PC-3 (cell line): ENCODE measurements around the gene TARBP1. TPM values are rescaled to one million over a fixed set of nuclear protein-coding genes. Genes with fewer than 3 reads are reported as not detected.

Source experiments
- ATAC-seq: fragments of 200-7000 bp; cut with Tn5 transposase; 2 replicates; pipeline ENCODE4 v1.9.1; 2020; ENCODE audit warnings: mild to moderate bottlenecking, moderate library complexity
- BruUV-seq: library from RNA; stranded (reverse); fragments of 400-500 nt; replicated peaks from 2 replicates; lab custom pipeline; 2021; lab: Mats Ljungman, UMichigan
- CTCF ChIA-PET: fragments of 300-600 bp; sonication (Branson Sonifier 250); formaldehyde crosslinking; loops from one replicate; lab custom pipeline; 2022; ENCODE audit warnings: antibody characterized with exemption; lab: Charles Lee
- POLR2A ChIA-PET: fragments of 300-600 bp; sonication (Branson Sonifier 250); formaldehyde crosslinking; loops from one replicate; lab custom pipeline; 2022; ENCODE audit warnings: antibody characterized with exemption; ENCODE audit not compliant: unreplicated experiment; lab: Charles Lee
- DNase-seq: peaks from one replicate; pipeline ENCODE4 v3.0.0-alpha.2; 2015
- H2AFZ ChIP-seq: fragments of 300-600 bp; sonication (generic); 2 replicates; pipeline ENCODE4 v1.6.0; 2016; ENCODE audit warnings: antibody characterized with exemption, low read length
- H3F3A ChIP-seq: fragments of 300-600 bp; sonication (generic); one replicate; pipeline ENCODE4 v1.6.0; 2017; ENCODE audit warnings: antibody characterized with exemption, low read length, control low read depth, mild to moderate bottlenecking; ENCODE audit not compliant: unreplicated experiment
- H3K27ac ChIP-seq: fragments of 300-600 bp; sonication (generic); 2 replicates; pipeline ENCODE4 v1.5.1; 2016; ENCODE audit warnings: mild to moderate bottlenecking, low read length
- H3K27me3 ChIP-seq: fragments of 300-600 bp; sonication (generic); 2 replicates; pipeline ENCODE4 v1.6.1; 2016; ENCODE audit warnings: low read length, mixed read lengths
- H3K36me3 ChIP-seq: fragments of 300-600 bp; sonication (generic); 2 replicates; pipeline ENCODE4 v1.6.1; 2016; ENCODE audit warnings: low read depth, mixed run types, low read length, mixed read lengths
- H3K4me1 ChIP-seq: fragments of 300-600 bp; sonication (generic); 2 replicates; pipeline ENCODE4 v1.5.1; 2016; ENCODE audit warnings: low read length; ENCODE audit not compliant: insufficient read depth
- H3K4me2 ChIP-seq: fragments of 300-600 bp; sonication (generic); 2 replicates; pipeline ENCODE4 v1.6.0; 2016; ENCODE audit warnings: low read length
- H3K4me3 ChIP-seq: fragments of 300-600 bp; sonication (generic); 2 replicates; pipeline ENCODE4 v1.5.1; 2016; ENCODE audit warnings: mild to moderate bottlenecking, low read length, mixed read lengths
- H3K79me2 ChIP-seq: fragments of 300-600 bp; sonication (generic); 2 replicates; pipeline ENCODE4 v1.6.1; 2017; ENCODE audit warnings: low read length, mixed read lengths
- H3K9ac ChIP-seq: fragments of 300-600 bp; sonication (generic); 2 replicates; pipeline ENCODE4 v1.6.0; 2016; ENCODE audit warnings: mild to moderate bottlenecking, low read length
- H3K9me2 ChIP-seq: fragments of 300-600 bp; sonication (generic); replicated peaks from 2 replicates; pipeline ENCODE4 v1.6.1; 2016; ENCODE audit warnings: mixed run types, low read length, mixed read lengths
- H3K9me3 ChIP-seq: fragments of 300-600 bp; sonication (generic); 2 replicates; pipeline ENCODE4 v1.6.1; 2016; ENCODE audit warnings: low read length, mixed read lengths
- H4K20me1 ChIP-seq: fragments of 300-600 bp; sonication (generic); 2 replicates; pipeline ENCODE4 v1.6.1; 2016; ENCODE audit warnings: low read length, mixed read lengths
- EZH2 ChIP-seq: fragments of 300-600 bp; sonication (generic); IDR thresholded peaks from one replicate; pipeline ENCODE4 v1.6.1; 2017; ENCODE audit warnings: antibody characterized with exemption, mild to moderate bottlenecking, low read length; ENCODE audit not compliant: unreplicated experiment
- EZH2phosphoT487 ChIP-seq: fragments of 300-600 bp; sonication (generic); IDR thresholded peaks from 2 replicates; pipeline ENCODE4 v1.6.1; 2018; ENCODE audit warnings: mild to moderate bottlenecking, antibody characterized with exemption, low read length, borderline replicate concordance
- intact Hi-C: fragments of 100-400 bp; cut with micrococcal nuclease; formaldehyde crosslinking; loops from 2 replicates; pipeline ENCODE4 v1.9.0; 2023
- total RNA-seq: library from RNA; depleted of rRNA; stranded (reverse); fragments of >200 nt; gene quantifications from 2 replicates; pipeline ENCODE4 v1.2.3, GENCODE V29; 2014
- TF ChIP-seq, protein P1 (sequence below): fragments of 300-600 bp; sonication (generic); conservative IDR thresholded peaks from 2 replicates; pipeline ENCODE4 v1.5.1; 2017; ENCODE audit warnings: antibody characterized with exemption, low read depth, mild to moderate bottlenecking, low read length

Gene TARBP1
- total RNA-seq, 1 experiment from 2014 or later, result 15.1 TPM

DNA sequence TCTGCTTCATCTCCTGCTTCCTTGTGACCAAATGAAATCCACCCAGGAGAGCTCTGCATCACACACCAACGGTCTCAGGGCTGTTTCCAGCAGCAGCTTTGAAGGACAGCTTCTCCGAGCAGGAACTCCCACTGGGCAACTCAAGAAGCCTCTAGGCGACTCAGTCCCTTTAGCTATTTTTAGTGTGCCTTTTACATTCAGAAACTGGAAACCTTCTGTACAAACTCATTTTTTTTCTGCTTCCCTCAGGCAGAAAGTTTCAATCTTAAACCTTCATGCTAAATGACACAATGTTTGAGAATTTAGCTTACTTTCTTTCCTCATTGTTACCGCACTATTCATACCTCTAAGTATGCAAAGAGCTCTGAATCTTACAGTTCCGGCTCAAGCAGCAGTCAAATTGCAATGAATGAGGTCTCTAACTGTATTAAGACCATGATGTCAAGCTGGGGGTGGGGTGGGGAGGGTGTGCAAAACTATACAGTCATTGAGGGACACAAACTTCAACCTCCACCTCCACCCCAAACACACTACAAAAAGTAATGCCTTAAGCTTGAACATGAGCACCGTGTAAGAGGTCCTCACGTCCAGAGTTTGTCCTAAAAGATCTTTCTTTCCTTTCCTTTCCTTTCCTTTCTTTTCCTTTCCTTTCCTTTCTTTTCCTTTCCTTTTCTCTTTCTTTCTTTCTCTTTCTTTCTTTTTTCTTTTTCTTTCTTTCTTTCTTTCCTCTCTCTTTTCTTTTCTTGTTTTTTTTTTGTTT, 16.4 kb upstream of the TARBP1 start:
- peak; percentile 67 for ATAC-seq
- intact Hi-C loops, result loop anchor here (1.0 to 10.0 kb wide), 2 partner anchors 467 to 499 kb away; no protein-coding TSS in a partner anchor
- Histone ChIP-seq H3K27ac (peak overlapping the region; percentile 78), H2AFZ (peak overlapping the region; percentile 60), H3K9me2 (no peaks in the 10 kb centered on the region), H3F3A (peaks cover 5% of the 10 kb centered on the region), H3K9ac (peak overlapping the region; percentile 24; the same call in 1 of the 2 replicates), H3K4me1 (peaks cover 39% of the 10 kb centered on the region), H3K4me3 (peak overlapping the region; percentile 32; the same call in 1 of the 2 replicates), H3K4me2 (peak overlapping the region; percentile 65), H3K79me2 (no peaks in the 10 kb centered on the region), H3K36me3 (no peaks in the 10 kb centered on the region), H3K27me3 (no peaks in the 10 kb centered on the region), H4K20me1 (no peaks in the 10 kb centered on the region), H3K9me3 (no peaks in the 10 kb centered on the region)
- BruUV-seq, result no TSS peak
- TF ChIP-seq, protein P1, sequence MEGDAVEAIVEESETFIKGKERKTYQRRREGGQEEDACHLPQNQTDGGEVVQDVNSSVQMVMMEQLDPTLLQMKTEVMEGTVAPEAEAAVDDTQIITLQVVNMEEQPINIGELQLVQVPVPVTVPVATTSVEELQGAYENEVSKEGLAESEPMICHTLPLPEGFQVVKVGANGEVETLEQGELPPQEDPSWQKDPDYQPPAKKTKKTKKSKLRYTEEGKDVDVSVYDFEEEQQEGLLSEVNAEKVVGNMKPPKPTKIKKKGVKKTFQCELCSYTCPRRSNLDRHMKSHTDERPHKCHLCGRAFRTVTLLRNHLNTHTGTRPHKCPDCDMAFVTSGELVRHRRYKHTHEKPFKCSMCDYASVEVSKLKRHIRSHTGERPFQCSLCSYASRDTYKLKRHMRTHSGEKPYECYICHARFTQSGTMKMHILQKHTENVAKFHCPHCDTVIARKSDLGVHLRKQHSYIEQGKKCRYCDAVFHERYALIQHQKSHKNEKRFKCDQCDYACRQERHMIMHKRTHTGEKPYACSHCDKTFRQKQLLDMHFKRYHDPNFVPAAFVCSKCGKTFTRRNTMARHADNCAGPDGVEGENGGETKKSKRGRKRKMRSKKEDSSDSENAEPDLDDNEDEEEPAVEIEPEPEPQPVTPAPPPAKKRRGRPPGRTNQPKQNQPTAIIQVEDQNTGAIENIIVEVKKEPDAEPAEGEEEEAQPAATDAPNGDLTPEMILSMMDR, result no peak
- TF ChIP-seq EZH2 (no peak), EZH2phosphoT487 (no peak)
- ChIA-PET CTCF (interaction anchor here (0.7 to 1.4 kb wide), 4 partner anchors 8 to 589 kb away, joined by 3 to 5 read pairs (median 4); no protein-coding TSS in a partner anchor), POLR2A (interaction anchor here (0.5 to 0.6 kb wide), 4 partner anchors 26 to 485 kb away, joined by 4 to 8 read pairs (median 6); no protein-coding TSS in a partner anchor)
- DNase-seq, result peak; percentile 78

DNA sequence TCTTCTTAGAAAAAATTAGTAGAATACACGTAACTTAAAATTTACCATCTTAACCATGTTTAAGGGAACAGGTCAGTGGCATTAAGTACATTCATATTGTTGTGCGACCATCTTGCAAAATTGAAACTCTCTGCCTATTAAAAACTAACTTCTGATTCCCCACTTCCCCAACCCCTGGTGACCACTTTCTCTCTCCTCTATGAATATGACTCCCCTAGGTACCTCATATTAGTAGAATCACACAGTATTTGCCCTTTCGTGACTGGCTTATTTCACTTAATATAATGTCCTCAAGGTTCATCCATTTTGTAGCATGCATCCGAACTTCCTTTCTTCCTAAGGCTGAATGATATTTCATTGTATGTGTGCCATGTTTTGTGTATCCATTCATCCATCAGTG, 15.1 kb upstream of the TARBP1 start:
- Histone ChIP-seq H2AFZ (no peak overlapping the region), H3K9me2 (no peaks in the 10 kb centered on the region), H3K27ac (no peak overlapping the region; the same call in 1 of the 2 replicates), H3K4me2 (no peak overlapping the region), H3K27me3 (no peaks in the 10 kb centered on the region), H3K4me3 (no peak overlapping the region), H3F3A (no peaks in the 10 kb centered on the region), H3K79me2 (no peaks in the 10 kb centered on the region), H4K20me1 (no peaks in the 10 kb centered on the region), H3K4me1 (peaks cover 26% of the 10 kb centered on the region), H3K36me3 (no peaks in the 10 kb centered on the region), H3K9ac (no peak overlapping the region), H3K9me3 (no peaks in the 10 kb centered on the region)
- intact Hi-C loops, result loop anchor here (10.0 kb wide), 1 partner anchor 501 kb away; no protein-coding TSS in a partner anchor
- DNase-seq (no peak), ATAC-seq (no peak)
- CTCF ChIA-PET, result no interaction called here
- BruUV-seq, result no TSS peak
- POLR2A ChIA-PET, result no interaction called here
- TF ChIP-seq EZH2 (no peak), EZH2phosphoT487 (no peak)
- TF ChIP-seq, protein P1, result no peak
